CD4-positive, alpha-beta T cell treated with Interleukin-21 for 1 hour (primary cell): ENCODE measurements around the gene FOXP1.

Experiments used
- DNase-seq: peaks from one replicate; pipeline ENCODE4 v3.0.0-alpha.2; 2020

FOXP1 gene

GRCh38 chr3:71419369-71419768, 164.2 kb downstream of the FOXP1 start:
- DNase-seq = no peak

- DNase-seq = no peak
Measured at GRCh38 chr3:71417791-71418190, 165.7 kb downstream of the FOXP1 start.

GRCh38 chr3:71416876-71417275, 166.7 kb downstream of the FOXP1 start:
- DNase-seq = peak; percentile 63

- DNase-seq = peak; percentile 62
Measured at GRCh38 chr3:71415681-71416122, 167.8 kb downstream of the FOXP1 start.

- DNase-seq = no peak
Measured at GRCh38 chr3:71414189-71414927, 169.2 kb downstream of the FOXP1 start.

GRCh38 chr3:71413572-71413971, 170.0 kb downstream of the FOXP1 start:
- DNase-seq = no peak

- DNase-seq = no peak
Measured at GRCh38 chr3:71409352-71409751, 174.2 kb downstream of the FOXP1 start.

- no peak for DNase-seq
Measured at GRCh38 chr3:71408903-71409302, 174.6 kb downstream of the FOXP1 start.

- no peak for DNase-seq
Measured at GRCh38 chr3:71407823-71408222, 175.7 kb downstream of the FOXP1 start.

- DNase-seq = no peak
Measured at GRCh38 chr3:71406972-71407810, 176.3 kb downstream of the FOXP1 start.

GRCh38 chr3:71402911-71403310, 180.6 kb downstream of the FOXP1 start:
- no peak for DNase-seq

- no peak for DNase-seq
Measured at GRCh38 chr3:71402280-71402679, 181.2 kb downstream of the FOXP1 start.

- no peak for DNase-seq
Measured at GRCh38 chr3:71401695-71402231, 181.8 kb downstream of the FOXP1 start.

GRCh38 chr3:71400986-71401451, 182.5 kb downstream of the FOXP1 start:
- no peak for DNase-seq

- no peak for DNase-seq
Measured at GRCh38 chr3:71399478-71399877, 184.1 kb downstream of the FOXP1 start.

- peak; percentile 42 for DNase-seq
Measured at GRCh38 chr3:71398157-71398836, 185.2 kb downstream of the FOXP1 start.

GRCh38 chr3:71397726-71398125, 185.8 kb downstream of the FOXP1 start:
- no peak for DNase-seq

GRCh38 chr3:71397046-71397445, 186.5 kb downstream of the FOXP1 start:
- peak; percentile 30 for DNase-seq

- DNase-seq = no peak
Measured at GRCh38 chr3:71395927-71396695, 187.4 kb downstream of the FOXP1 start.

- no peak for DNase-seq
Measured at GRCh38 chr3:71395470-71395869, 188.1 kb downstream of the FOXP1 start.

- DNase-seq = no peak
Measured at GRCh38 chr3:71393745-71394144, 189.8 kb downstream of the FOXP1 start.

- peak; percentile 36 for DNase-seq
Measured at GRCh38 chr3:71393093-71393492, 190.4 kb downstream of the FOXP1 start.
